Measurements from ENCODE around the gene MRPL10. TPM values are rescaled to one million over a fixed set of nuclear protein-coding genes. Genes with fewer than 3 reads are reported as not detected.
A peak's percentile ranks its signal among the peaks of the same experiment; 100 is the strongest.

MRPL10 gene
- total and polyA plus RNA-seq, 2 donors (not counting 3 experiments of a cell fraction or from before 2014, with no cell fraction given) = 43.4 to 84.0 TPM

GRCh38 chr17:47850373-47850691 lies 19.0 kb upstream of the MRPL10 start:
- Histone ChIP-seq H2AFZ (ENCODE audit: low read depth, low read length) (peak overlapping the region; percentile 19), H3K9me1 (replicated peaks; ENCODE audit: control insufficient read depth, extremely low read depth, insufficient read depth, low read length) (no peaks in the 10 kb centered on the region), H3K4me1 (ENCODE audit: control insufficient read depth, extremely low read depth, insufficient read depth, low read length) (peaks cover 10% of the 10 kb centered on the region), H3K9ac (replicated peaks; ENCODE audit: extremely low read depth, insufficient read depth, low read length) (no peak overlapping the region), H3K9me3 (replicated peaks; ENCODE audit: control insufficient read depth, insufficient read depth, low read length) (no peaks in the 10 kb centered on the region), H3K27me3 (ENCODE audit: control insufficient read depth in 2 of 2, insufficient read depth in 2 of 2, low read length in 2 of 2) (peaks cover 3 to 11% of the 10 kb centered on the region in 2 experiments), H3K4me2 (ENCODE audit: insufficient read depth, low read length) (peak overlapping the region; percentile 23), H4K20me1 (replicated peaks; ENCODE audit: control insufficient read depth, extremely low read depth, insufficient read depth, low read length) (no peaks in the 10 kb centered on the region), H3K27ac (ENCODE audit: insufficient read depth, low read depth, low read length) (no peak overlapping the region), H3K36me3 (ENCODE audit: control insufficient read depth in 2 of 2, extremely low read depth in 1 of 2, insufficient read depth in 2 of 2, low read length in 2 of 2) (no peaks in the 10 kb centered on the region), H3K79me2 (ENCODE audit: control insufficient read depth, insufficient read depth, low read length) (no peaks in the 10 kb centered on the region), H3K4me3 (replicated peaks in 1 of 3; ENCODE audit: insufficient read depth in 1 of 3, low read depth in 1 of 3, low read length in 3 of 3) (no peak overlapping the region)
- TF ChIP-seq EZH2 (IDR thresholded peaks at IDR 0.05; ENCODE audit: borderline replicate concordance, low read depth, low read length, severe bottlenecking) (no peak), FOS (IDR thresholded peaks at IDR 0.05; ENCODE audit: borderline replicate concordance, insufficient read depth, low read length) (no peak), MAX (IDR thresholded peaks at IDR 0.05; ENCODE audit: insufficient read depth, insufficient read length) (no peak), JUN (IDR thresholded peaks at IDR 0.05; ENCODE audit: borderline replicate concordance, insufficient read depth, insufficient read length, low read depth) (no peak), MYC (IDR thresholded peaks at IDR 0.05; ENCODE audit: low read depth, low read length) (no peak)
- BruUV-seq (replicated peaks) = no TSS peak
- FAIRE-seq (peak; percentile 8), DNase-seq (ENCODE audit: low read depth, low spot score) (no peak)
- dilution Hi-C loops (cut with MboI; ENCODE audit: extremely low pct_ligation_motif_present, low sequenced_read_pairs) (no loop called here), intact Hi-C loops (cut with micrococcal nuclease) (no loop called here)
- CTCF ChIA-PET = interaction anchor here (0.7 to 10.2 kb wide), 10 partner anchors 9 to 168 kb away, joined by 3 to 367 read pairs (median 4); partner anchors contain the start of genes OSBPL7 and SCRN2
- POLR2A ChIA-PET = no interaction called here

DNA sequence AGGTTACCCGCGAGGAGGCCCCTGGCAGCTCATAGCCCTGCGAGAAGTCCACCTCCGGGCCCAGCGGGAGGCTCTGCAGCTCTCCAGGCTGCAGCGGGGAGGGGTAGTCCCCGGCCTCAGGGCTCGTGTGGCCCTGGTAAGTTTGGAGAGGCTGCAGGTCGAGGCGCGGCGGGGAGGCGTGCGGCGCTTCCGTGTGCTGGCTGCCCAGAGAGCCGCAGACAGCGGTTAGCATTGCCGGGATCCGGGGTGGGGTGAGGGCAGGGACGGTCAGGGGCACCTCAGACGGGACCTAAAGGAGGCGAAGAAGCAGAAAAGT lies 16.8 kb upstream of the MRPL10 start:
- no peak overlapping the region for H2AFZ ChIP-seq (ENCODE audit: low read depth, low read length)
- TF ChIP-seq JUN (IDR thresholded peaks at IDR 0.05; ENCODE audit: borderline replicate concordance, insufficient read depth, insufficient read length, low read depth) (no peak), MYC (IDR thresholded peaks at IDR 0.05; ENCODE audit: low read depth, low read length) (no peak), POLR2A (IDR thresholded peaks at IDR 0.05; ENCODE audit: low read depth, low read length) (no peak), MAX (IDR thresholded peaks at IDR 0.05; ENCODE audit: insufficient read depth, insufficient read length) (no peak), POLR2AphosphoS5 (IDR thresholded peaks at IDR 0.05; ENCODE audit: insufficient read depth, low read depth, low read length) (no peak), GATA2 (IDR thresholded peaks at IDR 0.05; ENCODE audit: insufficient read depth, insufficient read length, low read depth, low read length) (no peak), EZH2 (IDR thresholded peaks at IDR 0.05; ENCODE audit: borderline replicate concordance, low read depth, low read length, severe bottlenecking) (no peak), CTCF (IDR thresholded peaks at IDR 0.05; ENCODE audit: extremely low read depth in 1 of 2, insufficient read depth in 1 of 2, low read depth in 1 of 2, low read length in 2 of 2) (no peak)
- H3K4me3 ChIP-seq (replicated peaks in 1 of 3; ENCODE audit: insufficient read depth in 1 of 3, low read depth in 1 of 3, low read length in 3 of 3) = no peak overlapping the region
- DNase-seq (ENCODE audit: low read depth, low spot score) (no peak), FAIRE-seq (no peak)
- H3K9me3 ChIP-seq (replicated peaks; ENCODE audit: control insufficient read depth, insufficient read depth, low read length) = no peaks in the 10 kb centered on the region
- no peaks in the 10 kb centered on the region for H3K36me3 ChIP-seq (ENCODE audit: control insufficient read depth in 2 of 2, extremely low read depth in 1 of 2, insufficient read depth in 2 of 2, low read length in 2 of 2)
- ChIA-PET POLR2A (no interaction called here), CTCF (interaction anchor here (1.1 to 10.2 kb wide), 4 partner anchors 8 to 170 kb away, joined by 3 to 367 read pairs (median 26); partner anchors contain the start of gene CDK5RAP3)
- dilution Hi-C loops (cut with MboI; ENCODE audit: extremely low pct_ligation_motif_present, low sequenced_read_pairs) (no loop called here), intact Hi-C loops (cut with micrococcal nuclease) (no loop called here)
- H3K27me3 ChIP-seq (ENCODE audit: control insufficient read depth in 2 of 2, insufficient read depth in 2 of 2, low read length in 2 of 2) = peaks cover 3 to 5% of the 10 kb centered on the region in 2 experiments
- peaks cover 6% of the 10 kb centered on the region for H3K4me1 ChIP-seq (ENCODE audit: control insufficient read depth, extremely low read depth, insufficient read depth, low read length)
- no peak overlapping the region for H3K4me2 ChIP-seq (ENCODE audit: insufficient read depth, low read length)
- H3K9me1 ChIP-seq (replicated peaks; ENCODE audit: control insufficient read depth, extremely low read depth, insufficient read depth, low read length) = no peaks in the 10 kb centered on the region
- no peaks in the 10 kb centered on the region for H3K79me2 ChIP-seq (ENCODE audit: control insufficient read depth, insufficient read depth, low read length)
- no peak overlapping the region for H3K9ac ChIP-seq (replicated peaks; ENCODE audit: extremely low read depth, insufficient read depth, low read length)
- H3K27ac ChIP-seq (ENCODE audit: insufficient read depth, low read depth, low read length) = no peak overlapping the region
- no peaks in the 10 kb centered on the region for H4K20me1 ChIP-seq (replicated peaks; ENCODE audit: control insufficient read depth, extremely low read depth, insufficient read depth, low read length)
- no TSS peak for BruUV-seq (replicated peaks)
